Measurements from ENCODE around the gene LRIT1. TPM values are rescaled to one million over a fixed set of nuclear protein-coding genes. Genes with fewer than 3 reads are reported as not detected.

The LRIT1 gene
- total RNA-seq, 6 donors from 2014 or later: not detected

GRCh38 chr10:84201244-84201606 lies 40.1 kb downstream of the LRIT1 start:
- ATAC-seq (ENCODE audit: low FRiP score in 2 of 2): no peak
- no peak overlapping the region for H3K27ac ChIP-seq
- 68 to 75% methylated on average over 6 of the region's 6 CpGs for WGBS, 2 donors

GRCh38 chr10:84200537-84201243 lies 40.7 kb downstream of the LRIT1 start:
- TF ChIP-seq POLR2AphosphoS5 (IDR thresholded peaks at IDR 0.05) (no peak), POLR2A (IDR thresholded peaks at IDR 0.05) (no peak), EP300 (IDR thresholded peaks at IDR 0.05) (no peak)
- TF ChIP-seq, protein P1, sequence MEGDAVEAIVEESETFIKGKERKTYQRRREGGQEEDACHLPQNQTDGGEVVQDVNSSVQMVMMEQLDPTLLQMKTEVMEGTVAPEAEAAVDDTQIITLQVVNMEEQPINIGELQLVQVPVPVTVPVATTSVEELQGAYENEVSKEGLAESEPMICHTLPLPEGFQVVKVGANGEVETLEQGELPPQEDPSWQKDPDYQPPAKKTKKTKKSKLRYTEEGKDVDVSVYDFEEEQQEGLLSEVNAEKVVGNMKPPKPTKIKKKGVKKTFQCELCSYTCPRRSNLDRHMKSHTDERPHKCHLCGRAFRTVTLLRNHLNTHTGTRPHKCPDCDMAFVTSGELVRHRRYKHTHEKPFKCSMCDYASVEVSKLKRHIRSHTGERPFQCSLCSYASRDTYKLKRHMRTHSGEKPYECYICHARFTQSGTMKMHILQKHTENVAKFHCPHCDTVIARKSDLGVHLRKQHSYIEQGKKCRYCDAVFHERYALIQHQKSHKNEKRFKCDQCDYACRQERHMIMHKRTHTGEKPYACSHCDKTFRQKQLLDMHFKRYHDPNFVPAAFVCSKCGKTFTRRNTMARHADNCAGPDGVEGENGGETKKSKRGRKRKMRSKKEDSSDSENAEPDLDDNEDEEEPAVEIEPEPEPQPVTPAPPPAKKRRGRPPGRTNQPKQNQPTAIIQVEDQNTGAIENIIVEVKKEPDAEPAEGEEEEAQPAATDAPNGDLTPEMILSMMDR (IDR thresholded peaks at IDR 0.05): no peak
- H3K4me1 ChIP-seq: no peaks in the 10 kb centered on the region
- H3K27me3 ChIP-seq: peaks cover 0 to 5% (median 0%) of the 10 kb centered on the region in 4 donors
- H3K4me3 ChIP-seq: no peak overlapping the region
- H3K36me3 ChIP-seq: no peaks in the 10 kb centered on the region
- ATAC-seq (ENCODE audit: low FRiP score in 2 of 2) (no peak), DNase-seq (no peak)
- WGBS, 2 donors: 77 to 78% methylated on average over 10 to 11 of the region's 11 CpGs
- H3K27ac ChIP-seq: no peak overlapping the region
- no peaks in the 10 kb centered on the region for H3K9me3 ChIP-seq

More at GRCh38 chr10:84201244-84201606, 40.1 kb downstream of the LRIT1 start:
- no peak for DNase-seq
- no peak overlapping the region for H3K4me3 ChIP-seq
- H3K9me3 ChIP-seq: no peaks in the 10 kb centered on the region
- no peaks in the 10 kb centered on the region for H3K4me1 ChIP-seq
- H3K27me3 ChIP-seq: peaks cover 0 to under 1% (median 0%) of the 10 kb centered on the region in 4 donors
- TF ChIP-seq POLR2AphosphoS5 (IDR thresholded peaks at IDR 0.05): no peak
- no peak for TF ChIP-seq POLR2A (IDR thresholded peaks at IDR 0.05)
- H3K36me3 ChIP-seq: no peaks in the 10 kb centered on the region

DNA sequence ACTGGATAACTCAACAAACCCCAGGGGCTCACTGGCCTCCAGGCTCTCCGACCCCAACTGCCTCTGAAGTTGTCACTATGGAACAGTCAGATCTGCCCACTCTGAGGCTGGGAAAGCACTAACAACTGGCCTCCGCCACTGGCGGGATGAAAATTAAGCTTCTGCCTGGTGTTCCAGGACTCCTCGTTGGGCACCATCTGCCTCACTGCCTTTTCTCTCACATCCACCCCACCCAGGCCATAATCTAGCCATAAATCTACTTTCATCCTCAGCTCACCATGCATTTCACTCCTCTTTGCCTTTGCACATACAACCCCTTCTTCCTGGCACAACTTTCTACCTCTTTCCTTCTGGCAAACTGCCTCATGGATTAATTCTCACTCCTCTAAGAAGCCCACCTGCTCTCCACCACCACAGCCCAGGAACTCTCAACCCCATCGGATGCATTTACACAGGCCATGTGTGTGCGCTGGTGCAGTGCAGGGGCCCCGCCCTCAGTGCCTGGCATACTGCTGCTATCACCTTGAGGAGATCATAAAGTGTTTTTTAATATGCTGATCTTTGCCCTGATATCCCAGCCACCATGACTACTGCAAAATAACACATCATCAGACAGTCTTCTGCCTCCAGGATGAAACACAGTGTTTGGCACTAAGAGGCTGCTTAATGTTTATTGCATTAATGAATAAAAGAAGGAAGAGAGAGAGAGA lies 43.0 kb downstream of the LRIT1 start:
- no peak for ATAC-seq (ENCODE audit: low FRiP score in 2 of 2)
- no peaks in the 10 kb centered on the region for H3K36me3 ChIP-seq
- 74 to 86% methylated on average over 7 of the region's 7 CpGs for WGBS, 2 donors
- TF ChIP-seq POLR2A (IDR thresholded peaks at IDR 0.05) (no peak), EP300 (IDR thresholded peaks at IDR 0.05) (no peak), POLR2AphosphoS5 (IDR thresholded peaks at IDR 0.05) (no peak)
- TF ChIP-seq, protein P1 (IDR thresholded peaks at IDR 0.05): no peak
- DNase-seq: no peak
- peaks cover 0 to 23% (median 9%) of the 10 kb centered on the region in 4 donors for H3K27me3 ChIP-seq
- H3K4me3 ChIP-seq: no peak overlapping the region
- no peaks in the 10 kb centered on the region for H3K9me3 ChIP-seq
- no peak overlapping the region for H3K27ac ChIP-seq
- peaks cover 5 to 15% (median 12%) of the 10 kb centered on the region in 4 donors for H3K4me1 ChIP-seq

DNA sequence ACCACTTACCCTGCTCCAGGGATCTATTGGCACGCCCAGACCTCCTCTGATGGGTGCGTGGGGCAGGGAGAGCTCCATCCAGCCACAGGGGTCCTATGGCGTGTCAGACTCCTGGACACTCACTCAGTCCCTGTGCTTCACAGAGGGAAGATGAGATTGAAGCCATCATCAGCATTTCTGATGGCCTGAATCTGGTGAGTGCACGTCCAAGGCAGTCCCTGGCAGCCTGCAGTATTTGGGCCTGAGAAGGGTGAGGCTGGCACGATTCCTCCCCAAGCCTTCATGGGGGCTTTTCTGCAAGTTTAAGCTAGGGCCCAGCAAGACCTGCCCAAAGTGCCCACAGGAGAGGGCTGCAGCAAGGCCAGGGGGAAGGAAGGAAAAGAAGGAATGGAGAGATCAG lies 43.7 kb downstream of the LRIT1 start:
- WGBS, 2 donors: 80 to 81% methylated on average over 2 to 5 of the region's 5 CpGs
- H3K27me3 ChIP-seq: peaks cover 0 to 23% (median 9%) of the 10 kb centered on the region in 4 donors
- ATAC-seq (ENCODE audit: low FRiP score in 2 of 2) (no peak), DNase-seq (no peak)
- H3K27ac ChIP-seq: no peak overlapping the region
- TF ChIP-seq POLR2A (IDR thresholded peaks at IDR 0.05): no peak
- no peak for TF ChIP-seq EP300 (IDR thresholded peaks at IDR 0.05)
- TF ChIP-seq POLR2AphosphoS5 (IDR thresholded peaks at IDR 0.05): no peak
- TF ChIP-seq, protein P1 (IDR thresholded peaks at IDR 0.05): no peak
- H3K36me3 ChIP-seq: no peaks in the 10 kb centered on the region
- peaks cover 5 to 15% (median 12%) of the 10 kb centered on the region in 4 donors for H3K4me1 ChIP-seq
- H3K4me3 ChIP-seq: no peak overlapping the region
- H3K9me3 ChIP-seq: no peaks in the 10 kb centered on the region

DNA sequence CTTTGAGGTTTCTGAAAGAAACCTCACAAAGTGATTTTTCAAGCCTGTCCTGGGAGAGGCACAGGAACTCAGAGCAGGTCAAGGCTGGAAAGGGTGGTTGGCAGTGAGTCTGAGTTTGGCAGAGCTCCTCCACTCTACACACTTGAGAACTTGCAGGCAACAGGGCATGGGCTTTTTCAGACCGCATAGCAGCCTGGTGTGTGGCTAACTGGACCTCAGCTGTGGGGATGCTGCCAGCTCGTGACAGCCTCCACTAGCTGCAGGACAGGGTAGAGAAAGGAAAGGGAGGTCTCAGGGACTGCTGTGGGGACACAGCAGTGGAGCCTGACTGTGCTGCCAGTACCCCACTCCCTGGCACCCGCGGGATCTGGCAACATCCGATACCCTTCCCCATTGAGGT lies 44.4 kb downstream of the LRIT1 start:
- ATAC-seq (ENCODE audit: low FRiP score in 2 of 2) (no peak), DNase-seq (no peak)
- H3K36me3 ChIP-seq: no peaks in the 10 kb centered on the region
- H3K9me3 ChIP-seq: no peaks in the 10 kb centered on the region
- TF ChIP-seq POLR2A (IDR thresholded peaks at IDR 0.05) (no peak), EP300 (IDR thresholded peaks at IDR 0.05) (no peak), POLR2AphosphoS5 (IDR thresholded peaks at IDR 0.05) (no peak)
- TF ChIP-seq, protein P1 (IDR thresholded peaks at IDR 0.05): no peak
- 69 to 94% methylated on average over 3 to 5 of the region's 5 CpGs for WGBS, 2 donors
- peaks cover 5 to 15% (median 12%) of the 10 kb centered on the region in 4 donors for H3K4me1 ChIP-seq
- H3K4me3 ChIP-seq: no peak overlapping the region
- no peak overlapping the region for H3K27ac ChIP-seq
- peaks cover 0 to 23% (median 9%) of the 10 kb centered on the region in 4 donors for H3K27me3 ChIP-seq
